HepG2 (cell line): Measurements from ENCODE around the gene CD46. TPM values are rescaled to one million over a fixed set of nuclear protein-coding genes. Genes with fewer than 3 reads are reported as not detected.

Source experiments
- CCAR2 ChIP-seq: fragments of 200-400 bp; formaldehyde crosslinking; optimal IDR thresholded peaks from 2 replicates; pipeline ENCODE3; 2018; ENCODE audit warnings: low read depth, mild to moderate bottlenecking, low read length, moderate library complexity
- ELF4 ChIP-seq: sonication (generic); formaldehyde crosslinking; IDR thresholded peaks from 2 replicates; pipeline ENCODE4 v1.5.0; 2020; ENCODE audit warnings: missing genetic modification reagents, mild to moderate bottlenecking, moderate library complexity, borderline replicate concordance
- HNRNPL ChIP-seq: fragments of 200-400 bp; formaldehyde crosslinking; IDR thresholded peaks from 2 replicates; pipeline ENCODE4 v1.6.1; 2017; ENCODE audit warnings: mild to moderate bottlenecking, low read depth, low read length
- HOXA3 ChIP-seq: sonication (generic); formaldehyde crosslinking; IDR thresholded peaks from 2 replicates; pipeline ENCODE4 v1.5.0; 2020; ENCODE audit warnings: missing genetic modification reagents
- MIER2 ChIP-seq: IDR thresholded peaks from 2 replicates; pipeline ENCODE4 v1.6.1; 2016; ENCODE audit warnings: missing biosample characterization, missing genetic modification reagents
- NFIC ChIP-seq: IDR thresholded peaks from 2 replicates; pipeline ENCODE4 v1.6.1; 2012; ENCODE audit warnings: mild to moderate bottlenecking, low read length, inconsistent platforms
- PCBP2 ChIP-seq: fragments of 200-400 bp; formaldehyde crosslinking; optimal IDR thresholded peaks from 2 replicates; pipeline ENCODE3; 2018; ENCODE audit warnings: low read length, low read depth; ENCODE audit not compliant: poor library complexity, severe bottlenecking
- RBFOX2 ChIP-seq: fragments of 200-400 bp; formaldehyde crosslinking; IDR thresholded peaks from 2 replicates; pipeline ENCODE4 v1.6.1; 2017; ENCODE audit warnings: low read depth, mild to moderate bottlenecking, low read length
- RFX1 ChIP-seq: fragments of 450-650 bp; IDR thresholded peaks from 2 replicates; pipeline ENCODE4 v1.6.1; 2017
- RXRB ChIP-seq: IDR thresholded peaks from 2 replicates; pipeline ENCODE4 v1.6.1; 2016; ENCODE audit warnings: borderline replicate concordance, missing genetic modification reagents, missing compliant biosample characterization
- SIN3B ChIP-seq: fragments of 150-350 bp; IDR thresholded peaks from 2 replicates; pipeline ENCODE4 v1.6.1; 2014; ENCODE audit warnings: low read length
- SMC3 ChIP-seq: IDR thresholded peaks from 2 replicates; pipeline ENCODE4 v1.6.1; 2011; ENCODE audit warnings: low read length, improper control_type of control experiment
- SOX13 ChIP-seq, 3 experiments: fragments of 450-650 bp in 1 of 3; sonication (generic) in 1 of 3; formaldehyde crosslinking in 1 of 3; IDR thresholded peaks in 2 of 3; conservative IDR thresholded peaks in 1 of 3; 2 replicates each; pipeline versions ENCODE4 v1.5.0 to v1.6.1; 2016 to 2020; ENCODE audit warnings: antibody characterized with exemption in 1 of 3, mild to moderate bottlenecking in 1 of 3, missing compliant biosample characterization in 1 of 3, missing genetic modification reagents in 1 of 3, moderate library complexity in 1 of 3
- THAP11 ChIP-seq: IDR thresholded peaks from 2 replicates; pipeline ENCODE4 v1.6.1; 2016; ENCODE audit warnings: missing biosample characterization, missing genetic modification reagents
- TRIM24 ChIP-seq: sonication (generic); formaldehyde crosslinking; IDR thresholded peaks from 2 replicates; pipeline ENCODE4 v1.8.0; 2022; ENCODE audit warnings: mild to moderate bottlenecking, missing genetic modification reagents
- ZBTB25 ChIP-seq: IDR thresholded peaks from 2 replicates; pipeline ENCODE4 v1.6.1; 2018; ENCODE audit warnings: missing genetic modification reagents
- ZFYVE20 ChIP-seq: sonication (generic); formaldehyde crosslinking; IDR thresholded peaks from 2 replicates; pipeline ENCODE4 v1.8.0; 2023; ENCODE audit warnings: low read depth, mild to moderate bottlenecking, moderate library complexity, missing genetic modification reagents, borderline replicate concordance
- ZMAT3 ChIP-seq: sonication (generic); formaldehyde crosslinking; conservative IDR thresholded peaks from 2 replicates; pipeline ENCODE4 v1.7.0; 2021; ENCODE audit warnings: missing genetic modification reagents
- ZMYM3 ChIP-seq: sonication (generic); formaldehyde crosslinking; IDR thresholded peaks from 2 replicates; pipeline ENCODE4 v1.5.1; 2020; ENCODE audit warnings: mild to moderate bottlenecking, missing genetic modification reagents
- ZNF30 ChIP-seq: sonication (generic); formaldehyde crosslinking; IDR thresholded peaks from 2 replicates; pipeline ENCODE4 v1.5.0; 2020; ENCODE audit warnings: mild to moderate bottlenecking, missing genetic modification reagents
- ZNF331 ChIP-seq: sonication (generic); formaldehyde crosslinking; IDR thresholded peaks from 2 replicates; pipeline ENCODE4 v1.4.0; 2020; ENCODE audit warnings: missing genetic modification reagents
- ZNF432 ChIP-seq: sonication (generic); formaldehyde crosslinking; IDR thresholded peaks from 2 replicates; pipeline ENCODE4 v1.5.0; 2020; ENCODE audit warnings: missing genetic modification reagents, mild to moderate bottlenecking, borderline replicate concordance
- ZNF574 ChIP-seq: sonication (generic); formaldehyde crosslinking; IDR thresholded peaks from 2 replicates; pipeline ENCODE4 v1.4.0; 2020; ENCODE audit warnings: missing genetic modification reagents
- ZNF850 ChIP-seq: sonication (generic); formaldehyde crosslinking; conservative IDR thresholded peaks from 2 replicates; pipeline ENCODE4 v1.9.0; 2021; ENCODE audit warnings: mild to moderate bottlenecking, missing genetic modification reagents
- ZNF879 ChIP-seq: sonication (generic); formaldehyde crosslinking; IDR thresholded peaks from 2 replicates; pipeline ENCODE4 v1.8.1; 2023; ENCODE audit warnings: missing genetic modification reagents
- polyA plus RNA-seq, 8 experiments: library from polyadenylated mRNA; depleted of rRNA in 3 of 8; stranded (reverse) in 7 of 8; unstranded in 1 of 8; fragments of >200 nt; fragmentation: Illumina TruSeq in 4 of 8; extraction: Trizol in 4 of 8; gene quantifications; 2 replicates each; pipeline versions ENCODE4 v1.2.1 to v1.2.3, GENCODE V29; 2011 to 2016; ENCODE audit warnings: low read depth in 4 of 8, missing spikeins in 1 of 8, mixed read lengths in 1 of 8; ENCODE audit not compliant: insufficient read depth in 1 of 8
- total RNA-seq, 5 experiments: library from RNA; depleted of rRNA; stranded (reverse); fragments of >200 nt; fragmentation: Illumina TruSeq; extraction: Trizol; gene quantifications; 2 replicates each; pipeline ENCODE4 v1.2.3, GENCODE V29; 2016; ENCODE audit warnings: low read depth in 1 of 5
- TF ChIP-seq, protein P1 (sequence below): sonication (generic); formaldehyde crosslinking; conservative IDR thresholded peaks from 2 replicates; pipeline ENCODE4 v1.4.0; 2020; ENCODE audit warnings: missing genetic modification reagents

Gene CD46
- total and polyA plus RNA-seq, 2 of the 13 experiments (the other 11 are each of a cell fraction or from before 2014, with no cell fraction given): 130 to 277 TPM

GRCh38 chr1:207823880-207824566 lies 72.2 kb downstream of the CD46 start (continued):
- TF ChIP-seq, protein P1, sequence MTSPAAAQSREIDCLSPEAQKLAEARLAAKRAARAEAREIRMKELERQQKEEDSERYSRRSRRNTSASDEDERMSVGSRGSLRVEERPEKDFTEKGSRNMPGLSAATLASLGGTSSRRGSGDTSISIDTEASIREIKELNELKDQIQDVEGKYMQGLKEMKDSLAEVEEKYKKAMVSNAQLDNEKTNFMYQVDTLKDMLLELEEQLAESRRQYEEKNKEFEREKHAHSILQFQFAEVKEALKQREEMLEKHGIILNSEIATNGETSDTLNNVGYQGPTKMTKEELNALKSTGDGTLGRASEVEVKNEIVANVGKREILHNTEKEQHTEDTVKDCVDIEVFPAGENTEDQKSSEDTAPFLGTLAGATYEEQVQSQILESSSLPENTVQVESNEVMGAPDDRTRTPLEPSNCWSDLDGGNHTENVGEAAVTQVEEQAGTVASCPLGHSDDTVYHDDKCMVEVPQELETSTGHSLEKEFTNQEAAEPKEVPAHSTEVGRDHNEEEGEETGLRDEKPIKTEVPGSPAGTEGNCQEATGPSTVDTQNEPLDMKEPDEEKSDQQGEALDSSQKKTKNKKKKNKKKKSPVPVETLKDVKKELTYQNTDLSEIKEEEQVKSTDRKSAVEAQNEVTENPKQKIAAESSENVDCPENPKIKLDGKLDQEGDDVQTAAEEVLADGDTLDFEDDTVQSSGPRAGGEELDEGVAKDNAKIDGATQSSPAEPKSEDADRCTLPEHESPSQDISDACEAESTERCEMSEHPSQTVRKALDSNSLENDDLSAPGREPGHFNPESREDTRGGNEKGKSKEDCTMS (CRISPR knock-in tag): no peak
- TF ChIP-seq SIN3B (no peak), RXRB (peak; percentile 52; the same call in 1 of the 2 replicates), ZNF574 (CRISPR knock-in tag) (peak; percentile 66), SMC3 (peak; percentile 46), ZFYVE20 (CRISPR knock-in tag) (no peak), ZNF432 (CRISPR knock-in tag) (no peak), NFIC (no peak), ELF4 (CRISPR knock-in tag) (no peak), ZNF879 (no peak), THAP11 (CRISPR knock-in tag) (0 out of 2 replicates have a peak, but pooled peaks have one; percentile 24), ZNF850 (CRISPR knock-in tag) (no peak), MIER2 (CRISPR knock-in tag) (no peak), CCAR2 (peak; percentile 67), PCBP2 (no peak), ZMYM3 (CRISPR knock-in tag) (peak; percentile 43; the same call in 1 of the 2 replicates), ZNF331 (CRISPR knock-in tag) (peak; percentile 67), ZMAT3 (CRISPR knock-in tag) (no peak), RBFOX2 (no peak), ZNF30 (CRISPR knock-in tag) (no peak), SOX13 (IDR thresholded peaks at IDR 0.05) (no peak; the same call in 1 of the 2 replicates), SOX13 (CRISPR knock-in tag; conservative IDR thresholded peaks at IDR 0.05 in 1 of 2, IDR thresholded peaks at IDR 0.05 in 1 of 2) (0 out of 4 replicates have a peak, but pooled peaks of 1 of the 2 experiments have one; percentile 20), ZBTB25 (CRISPR knock-in tag) (no peak), HNRNPL (peak; percentile 77; the same call in 1 of the 2 replicates), HOXA3 (peak; percentile 88), TRIM24 (CRISPR knock-in tag) (no peak), RFX1 (no peak)
